BLaER1 (cell line): Measurements from ENCODE around the gene TNPO2.
"Not testable (repeated sequence)": the region's sequence is repeated elsewhere in the genome, so short reads cannot be mapped to it uniquely, and the experiment has no call there.

Source experiments
- H3K27ac ChIP-seq: shearing (Covaris generic); formaldehyde crosslinking; 2 replicates; pipeline ENCODE4 v1.8.1; 2022
- H3K27me3 ChIP-seq: shearing (Covaris generic); formaldehyde crosslinking; 2 replicates; pipeline ENCODE4 v1.8.1; 2022
- H3K36me3 ChIP-seq: shearing (Covaris generic); formaldehyde crosslinking; 2 replicates; pipeline ENCODE4 v1.8.1; 2022
- H3K4me1 ChIP-seq: shearing (Covaris generic); formaldehyde crosslinking; 2 replicates; pipeline ENCODE4 v1.8.1; 2022
- H3K4me2 ChIP-seq: shearing (Covaris generic); formaldehyde crosslinking; 2 replicates; pipeline ENCODE4 v1.8.1; 2022
- H3K4me3 ChIP-seq: shearing (Covaris generic); formaldehyde crosslinking; 2 replicates; pipeline ENCODE4 v1.8.1; 2022
- H3K9ac ChIP-seq: shearing (Covaris generic); formaldehyde crosslinking; 2 replicates; pipeline ENCODE4 v1.8.1; 2022
- H3K9me3 ChIP-seq: shearing (Covaris generic); formaldehyde crosslinking; 2 replicates; pipeline ENCODE4 v1.8.1; 2022
- H4K20me1 ChIP-seq: shearing (Covaris generic); formaldehyde crosslinking; 2 replicates; pipeline ENCODE4 v1.8.1; 2022
- Cebpa-rat ChIP-seq: shearing (Covaris generic); IDR thresholded peaks from 2 replicates; pipeline ENCODE4 v1.8.1; 2022

TNPO2 gene

DNA sequence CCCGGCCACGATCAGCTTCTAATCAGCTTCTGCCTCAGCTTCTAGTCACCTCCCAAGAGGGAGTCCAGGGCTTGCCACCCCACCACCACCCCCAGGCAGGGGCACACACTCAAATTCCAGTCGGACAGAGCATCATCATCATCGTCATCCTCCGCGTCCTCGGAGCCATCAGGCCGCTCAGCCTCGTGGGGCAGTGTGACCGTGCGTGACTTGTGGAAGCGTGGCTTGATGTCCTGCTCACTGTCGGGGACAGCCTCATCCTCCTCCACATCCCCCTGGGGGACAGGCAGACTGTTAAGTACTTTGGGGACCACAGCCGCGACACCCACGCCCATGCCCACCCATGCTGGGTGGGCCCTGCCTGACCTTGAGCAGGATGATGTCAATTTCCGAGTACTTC is 12.5 kb downstream of the TNPO2 start:
- H3K36me3 ChIP-seq, result peaks cover 97% of the 10 kb centered on the region
- no peak overlapping the region for H3K4me2 ChIP-seq
- no peak overlapping the region for H3K27ac ChIP-seq
- H4K20me1 ChIP-seq, result peaks cover 72% of the 10 kb centered on the region
- H3K4me1 ChIP-seq, result no peaks in the 10 kb centered on the region
- H3K27me3 ChIP-seq, result no peaks in the 10 kb centered on the region
- no peak for TF ChIP-seq Cebpa-rat
- no peak overlapping the region for H3K9ac ChIP-seq
- no peaks in the 10 kb centered on the region for H3K9me3 ChIP-seq
- H3K4me3 ChIP-seq, result no peak overlapping the region

DNA sequence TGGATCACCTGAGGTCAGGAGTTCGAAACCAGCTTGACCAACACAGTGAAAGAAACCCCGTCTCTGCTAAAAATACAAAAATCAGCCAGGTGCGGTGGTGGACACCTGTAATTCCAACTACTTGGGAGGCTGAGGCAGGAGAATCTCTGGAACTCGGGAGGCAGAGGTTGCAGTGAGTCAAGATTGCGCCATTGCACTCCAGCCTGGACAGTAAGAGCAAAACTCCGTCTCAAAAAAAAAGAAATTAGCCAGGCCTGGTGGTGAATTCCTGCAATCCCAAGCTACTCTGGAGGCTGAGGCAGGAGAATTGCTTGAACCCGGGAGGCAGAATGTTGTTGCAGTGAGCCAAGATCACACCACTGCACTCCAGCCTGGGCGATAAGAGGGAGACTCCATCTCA is 15.1 kb downstream of the TNPO2 start:
- Histone ChIP-seq H3K27me3 (no peaks in the 10 kb centered on the region), H4K20me1 (peaks cover 69% of the 10 kb centered on the region), H3K9ac (no peak overlapping the region), H3K36me3 (peaks cover 97% of the 10 kb centered on the region), H3K27ac (no peak overlapping the region), H3K4me3 (no peak overlapping the region), H3K9me3 (no peaks in the 10 kb centered on the region), H3K4me1 (no peaks in the 10 kb centered on the region), H3K4me2 (no peak overlapping the region)
- no peak for TF ChIP-seq Cebpa-rat

DNA sequence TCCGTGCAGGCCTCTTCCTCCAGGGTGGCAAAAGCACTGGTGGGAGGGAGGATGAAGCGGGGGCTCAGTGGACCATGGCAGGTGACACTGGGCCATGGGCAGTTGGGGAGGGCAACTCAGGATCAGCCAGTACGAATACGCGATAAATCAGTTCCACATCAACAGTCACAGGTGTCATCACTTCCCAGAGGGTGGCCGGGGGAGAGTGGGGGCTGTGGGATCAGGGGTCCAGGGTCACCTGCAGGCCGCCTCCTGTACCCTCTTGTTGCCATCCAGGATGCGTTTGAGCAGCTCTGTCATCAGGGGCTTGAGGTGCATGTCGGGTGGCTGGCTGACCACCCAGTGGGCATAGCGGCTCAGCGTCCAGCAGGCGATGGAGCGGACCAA is 17.4 kb downstream of the TNPO2 start:
- Histone ChIP-seq H3K4me2 (no peak overlapping the region), H3K9me3 (no peaks in the 10 kb centered on the region), H3K4me1 (no peaks in the 10 kb centered on the region), H3K27me3 (no peaks in the 10 kb centered on the region), H3K9ac (no peak overlapping the region), H4K20me1 (peaks cover 74% of the 10 kb centered on the region), H3K4me3 (no peak overlapping the region), H3K36me3 (peaks cover 100% of the 10 kb centered on the region), H3K27ac (no peak overlapping the region)
- TF ChIP-seq Cebpa-rat, result no peak

DNA sequence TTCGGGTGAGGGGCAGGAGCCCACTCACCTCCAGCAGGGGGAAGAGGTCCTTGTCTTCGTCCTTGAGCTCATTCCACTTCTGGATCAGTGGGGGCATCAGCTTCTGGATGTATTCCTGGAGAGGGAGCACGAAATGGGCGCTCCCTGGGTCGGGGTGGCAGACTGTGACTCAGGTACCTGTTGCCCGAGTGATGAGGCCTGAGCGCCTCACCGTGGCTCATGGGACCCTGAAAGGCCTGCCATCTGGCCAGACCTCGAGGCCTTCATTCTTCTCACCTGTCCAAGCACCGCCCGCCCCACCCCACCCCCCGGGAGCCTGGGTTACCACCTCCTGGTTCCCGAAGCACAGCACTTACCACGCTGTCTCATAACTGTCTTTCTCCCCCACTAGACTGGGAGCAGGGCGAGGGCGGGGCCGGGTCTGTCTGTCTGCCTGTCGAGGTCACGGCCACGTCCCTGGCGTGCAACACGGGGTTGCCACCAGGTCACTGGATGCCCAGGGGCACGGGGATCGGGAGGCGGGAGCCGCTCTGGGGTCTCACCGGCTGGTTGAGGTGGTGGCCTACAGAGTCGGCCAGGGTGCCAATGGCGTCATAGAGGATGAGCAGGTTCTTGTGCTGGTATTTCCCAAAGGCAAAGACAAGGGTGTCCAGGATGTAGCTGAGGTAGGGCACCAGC is 17.9 kb downstream of the TNPO2 start:
- Histone ChIP-seq H4K20me1 (peaks cover 71% of the 10 kb centered on the region), H3K27me3 (no peaks in the 10 kb centered on the region), H3K4me2 (no peak overlapping the region)

DNA sequence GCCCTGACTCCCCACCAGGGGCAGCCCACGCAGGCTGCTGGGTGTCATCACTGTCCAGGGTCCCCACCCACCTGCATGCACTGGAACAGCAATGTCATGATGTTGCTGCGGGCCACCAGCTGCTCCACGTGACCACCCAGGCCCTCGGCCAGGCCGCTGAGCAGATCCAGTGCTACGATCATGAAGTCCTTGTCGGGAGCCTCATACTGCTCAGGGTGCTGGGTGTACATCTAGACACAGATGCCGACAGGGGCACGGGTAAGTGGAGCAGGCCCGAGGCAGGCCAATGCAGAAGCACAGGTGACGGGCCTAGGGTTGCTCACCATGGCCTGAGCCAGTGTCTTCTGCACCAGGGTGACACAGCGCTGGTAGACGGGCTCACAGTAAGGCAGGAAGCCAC is 18.6 kb downstream of the TNPO2 start:
- peaks cover 100% of the 10 kb centered on the region for H3K36me3 ChIP-seq

More for the DNA sequence above, 17.9 kb downstream of the TNPO2 start:
- H3K4me1 ChIP-seq, result no peaks in the 10 kb centered on the region
- H3K9ac ChIP-seq, result no peak overlapping the region
- H3K36me3 ChIP-seq, result peaks cover 100% of the 10 kb centered on the region
- H3K9me3 ChIP-seq, result no peaks in the 10 kb centered on the region
- no peak overlapping the region for H3K27ac ChIP-seq
- no peak for TF ChIP-seq Cebpa-rat
- no peak overlapping the region for H3K4me3 ChIP-seq

DNA sequence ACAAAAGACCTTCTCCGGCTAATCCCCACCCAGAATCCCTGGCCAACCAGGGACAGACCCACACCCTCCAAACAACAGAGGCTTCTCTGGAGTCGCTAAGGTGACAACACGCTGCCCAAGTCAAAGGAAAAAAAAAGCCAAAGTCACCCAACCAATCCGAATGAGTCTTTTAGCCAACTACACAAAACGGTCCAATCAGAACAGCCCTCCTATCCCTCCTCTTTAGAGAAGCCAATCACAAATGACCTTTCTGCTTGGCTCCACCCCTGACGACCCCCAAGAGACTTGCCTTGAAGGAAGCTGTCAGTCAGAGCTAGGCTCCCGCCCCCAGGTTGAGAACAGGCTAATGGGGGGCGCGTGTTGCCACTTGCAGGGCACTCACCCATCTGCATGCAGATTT is 20.7 kb downstream of the TNPO2 start:
- no peak overlapping the region for H3K27ac ChIP-seq
- no peak overlapping the region for H3K4me3 ChIP-seq
- no peaks in the 10 kb centered on the region for H3K27me3 ChIP-seq
- H3K4me2 ChIP-seq, result no peak overlapping the region
- no peak for TF ChIP-seq Cebpa-rat
- H3K9ac ChIP-seq, result no peak overlapping the region
- H3K4me1 ChIP-seq, result peaks cover 6% of the 10 kb centered on the region; the same call in 1 of the 2 replicates
- peaks cover 78% of the 10 kb centered on the region for H4K20me1 ChIP-seq
- no peaks in the 10 kb centered on the region for H3K9me3 ChIP-seq
- peaks cover 100% of the 10 kb centered on the region for H3K36me3 ChIP-seq

More for the DNA sequence above, 18.6 kb downstream of the TNPO2 start:
- no peak overlapping the region for H3K4me3 ChIP-seq
- no peak for TF ChIP-seq Cebpa-rat
- H3K9me3 ChIP-seq, result no peaks in the 10 kb centered on the region
- peaks cover 66% of the 10 kb centered on the region for H4K20me1 ChIP-seq
- no peak overlapping the region; the same call in 1 of the 2 replicates for H3K9ac ChIP-seq
- no peaks in the 10 kb centered on the region for H3K27me3 ChIP-seq
- H3K4me1 ChIP-seq, result no peaks in the 10 kb centered on the region
- no peak overlapping the region for H3K27ac ChIP-seq
- no peak overlapping the region for H3K4me2 ChIP-seq

DNA sequence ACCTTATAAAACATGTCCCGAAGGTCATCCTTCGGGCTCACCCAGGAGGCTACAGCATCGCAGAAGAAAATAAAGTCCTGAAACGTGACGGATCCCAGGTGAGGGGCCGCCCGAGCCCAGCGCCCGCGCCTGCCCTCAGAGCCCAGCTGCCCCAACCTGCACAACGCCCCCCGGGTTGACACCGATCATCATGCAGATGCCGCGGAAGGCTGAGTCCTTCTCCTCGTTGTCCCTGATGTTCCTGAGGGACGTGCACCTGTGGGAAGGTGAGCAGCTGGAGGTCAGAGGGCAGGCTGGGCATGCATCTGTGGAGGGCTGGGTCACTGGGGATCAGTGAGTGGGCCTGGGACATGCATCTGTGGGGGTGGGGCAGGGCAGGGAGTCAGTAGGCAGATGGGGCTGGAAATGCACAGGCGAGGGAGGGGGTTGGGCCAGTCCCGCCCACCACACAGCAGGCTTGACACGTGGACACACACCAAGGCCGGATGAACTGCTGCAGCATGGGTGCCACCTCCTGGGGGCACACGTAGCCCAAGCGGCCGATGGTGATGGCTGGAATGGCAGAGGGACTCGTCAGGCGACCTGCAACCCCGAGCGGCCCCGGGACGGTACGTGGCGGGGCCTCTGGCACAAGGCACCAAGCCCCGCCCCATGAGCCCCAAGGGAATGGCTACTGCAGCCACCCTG is 22.0 kb downstream of the TNPO2 start:
- TF ChIP-seq Cebpa-rat, result no peak
- Histone ChIP-seq H3K4me3 (no peak overlapping the region), H3K36me3 (peaks cover 90% of the 10 kb centered on the region), H3K4me2 (no peak overlapping the region), H3K4me1 (peaks cover 19% of the 10 kb centered on the region), H3K9ac (no peak overlapping the region), H3K27me3 (no peaks in the 10 kb centered on the region), H3K27ac (no peak overlapping the region), H4K20me1 (peaks cover 74% of the 10 kb centered on the region), H3K9me3 (no peaks in the 10 kb centered on the region)

DNA sequence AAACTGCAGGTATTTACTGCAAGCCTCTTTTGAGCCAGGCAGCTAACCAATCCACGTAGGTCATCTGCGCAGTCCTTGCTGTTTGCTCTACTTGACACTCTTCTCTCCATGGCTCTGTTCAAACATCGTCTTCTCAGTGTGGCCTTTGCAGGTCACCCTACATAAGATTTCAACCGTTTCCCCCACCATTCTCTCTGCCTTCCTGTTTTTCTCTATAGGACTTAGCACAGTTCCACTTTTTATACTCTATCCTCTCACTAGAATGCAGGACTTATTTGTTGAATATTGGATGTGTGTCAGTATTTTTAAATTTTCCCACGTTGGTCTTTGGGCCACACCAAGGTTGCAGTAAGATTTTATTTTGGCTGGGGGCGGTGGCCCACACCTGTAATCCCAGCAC is 25.6 kb downstream of the TNPO2 start:
- no peaks in the 10 kb centered on the region for H3K27me3 ChIP-seq
- H3K4me1 ChIP-seq, result peaks cover 34% of the 10 kb centered on the region
- peaks cover 41% of the 10 kb centered on the region for H4K20me1 ChIP-seq
- H3K27ac ChIP-seq, result no peak overlapping the region
- TF ChIP-seq Cebpa-rat, result no peak
- 0 out of 2 replicates have a peak overlapping the region, but pooled peaks have one; percentile 24 for H3K9ac ChIP-seq
- H3K9me3 ChIP-seq, result no peaks in the 10 kb centered on the region
- peaks cover 54% of the 10 kb centered on the region for H3K36me3 ChIP-seq
- no peak overlapping the region for H3K4me3 ChIP-seq
- 0 out of 2 replicates have a peak overlapping the region, but pooled peaks have one; percentile 97 for H3K4me2 ChIP-seq

DNA sequence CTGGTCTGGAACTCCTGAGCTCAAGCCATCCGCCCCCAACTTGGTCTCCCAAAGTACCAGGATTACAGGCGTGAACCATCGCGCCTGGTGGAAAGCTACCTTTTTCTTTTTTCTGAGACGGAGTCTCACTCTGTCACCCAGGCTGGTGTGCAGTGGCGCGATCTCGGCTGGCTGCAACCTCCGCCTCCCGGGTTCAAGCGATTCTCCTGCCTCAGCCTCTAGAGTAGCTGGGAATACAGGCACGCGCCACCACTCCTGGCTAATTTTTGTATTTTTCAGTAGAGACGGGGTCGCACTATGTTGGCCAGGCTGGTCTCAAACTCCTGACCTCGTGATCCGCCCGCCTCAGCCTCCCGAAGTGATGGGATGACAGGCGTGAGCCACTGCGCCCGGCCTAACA is 26.3 kb downstream of the TNPO2 start:
- peak overlapping the region; percentile 80 for H3K9ac ChIP-seq
- H3K9me3 ChIP-seq, H3K27me3 ChIP-seq: not testable (repeated sequence)
- peak overlapping the region; percentile 75 for H3K27ac ChIP-seq
- H3K36me3 ChIP-seq, result peaks cover 54% of the 10 kb centered on the region
- H3K4me3 ChIP-seq, result peak overlapping the region; percentile 90
- peaks cover 34% of the 10 kb centered on the region for H3K4me1 ChIP-seq
- H3K4me2 ChIP-seq, result peak overlapping the region; percentile 97
- peaks cover 34% of the 10 kb centered on the region for H4K20me1 ChIP-seq
